ENCODE measurements around the gene FAM3A.

Gene FAM3A

GRCh38 chrX:154478728-154479622, 37.1 kb downstream of the FAM3A start, which contains the start of gene LAGE3:
TSS of gene LAGE3 (minus strand) at chrX:154479281. CDS start at chrX:154478915, 366 bp downstream.
- DNase-seq, result peak; percentile 85 to 93 (median 88)

- no peak for DNase-seq
These were observed 38.0 kb downstream of the FAM3A start for GRCh38 chrX:154477891-154478477.

- DNase-seq, result no peak
These were observed 39.2 kb downstream of the FAM3A start for GRCh38 chrX:154476821-154477220.

GRCh38 chrX:154473683-154474082, 42.3 kb downstream of the FAM3A start:
- no peak for DNase-seq

DNA sequence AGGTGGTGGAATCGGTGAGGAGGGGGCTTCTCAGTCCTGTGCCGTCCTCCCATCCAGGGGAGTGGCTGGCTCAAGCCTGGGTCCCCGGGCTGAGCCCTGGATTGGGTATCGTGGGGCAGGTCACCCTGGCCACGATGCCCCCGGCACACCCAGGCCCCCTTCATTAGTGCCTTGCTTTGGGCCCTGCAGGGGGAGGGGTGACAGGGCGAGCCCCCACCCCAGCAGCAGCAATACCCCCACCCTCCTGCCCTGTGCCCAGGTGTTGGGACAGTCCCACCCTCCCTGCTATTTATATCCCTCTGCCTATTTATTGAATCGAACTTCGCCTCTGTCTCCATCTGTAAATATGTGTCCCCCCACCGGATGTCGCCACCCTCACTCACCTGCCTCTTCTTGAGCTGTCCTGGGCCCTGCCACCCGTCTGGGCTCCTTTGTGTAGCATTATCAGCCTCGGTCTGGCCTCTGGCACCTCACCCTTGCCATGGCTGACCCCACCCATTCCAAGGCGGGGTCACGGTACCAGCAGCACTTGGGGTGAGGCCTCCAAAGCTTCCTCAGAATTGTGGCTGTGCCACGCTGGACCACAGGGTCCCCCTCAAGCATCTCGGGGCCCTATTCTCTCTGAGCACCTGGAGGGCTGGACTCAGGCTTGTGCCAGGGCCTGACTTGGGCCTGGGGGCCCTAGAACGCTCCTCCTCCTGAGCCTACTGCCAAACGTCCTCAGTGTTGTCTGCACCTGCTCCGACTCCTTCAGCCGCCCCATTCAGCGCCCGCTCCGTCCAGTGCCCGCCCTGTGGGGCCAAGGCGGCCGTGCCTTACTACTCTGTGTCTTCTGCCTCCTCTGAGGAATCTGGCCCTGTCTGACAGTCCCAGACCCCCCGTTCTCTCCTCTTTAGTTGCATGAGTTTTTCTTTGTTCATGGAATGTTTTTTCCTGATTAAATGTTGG, 43.1 kb downstream of the FAM3A start:
- no peak for DNase-seq

DNA sequence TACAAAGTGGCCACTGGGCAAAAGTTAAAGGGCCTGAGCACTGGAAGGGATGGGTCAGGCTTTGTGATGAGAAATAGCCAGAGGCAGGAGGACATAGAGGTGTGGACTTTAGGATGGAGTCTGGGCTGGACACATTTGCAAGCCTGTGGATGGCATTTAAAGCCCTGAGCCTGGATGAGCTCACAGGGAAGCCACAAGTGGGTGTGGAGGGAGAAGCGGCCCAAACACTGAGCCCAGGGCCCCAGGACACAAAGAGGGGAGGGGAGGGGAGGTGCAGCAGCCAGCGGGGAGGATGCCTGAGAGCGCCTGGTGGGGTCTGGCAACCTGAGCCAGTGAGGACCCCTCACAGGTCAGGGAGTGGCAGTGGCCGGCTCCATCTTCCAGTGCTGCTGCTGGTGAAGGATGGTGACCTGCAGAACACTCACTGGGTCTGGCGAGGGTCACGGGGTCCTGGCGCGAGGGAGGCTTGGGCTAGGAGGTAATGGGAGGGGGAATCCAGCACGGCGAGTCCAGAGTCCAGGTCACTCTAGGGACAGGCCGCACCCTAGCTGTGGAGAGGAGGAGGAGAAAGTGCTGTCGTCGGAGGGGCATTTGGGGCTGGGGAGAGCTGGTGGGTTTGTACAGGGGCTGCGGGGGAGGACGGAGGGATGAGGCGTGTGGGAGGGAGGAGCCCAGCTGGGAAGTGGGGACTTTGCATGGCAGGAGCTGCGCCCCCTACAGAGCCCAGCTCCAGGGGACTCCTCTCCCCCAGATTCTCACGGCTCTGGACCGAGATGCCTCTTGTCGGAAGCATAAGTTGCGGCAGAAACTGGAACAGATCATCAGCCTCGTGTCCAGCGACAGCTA, 44.0 kb downstream of the FAM3A start:
- no peak for DNase-seq

- DNase-seq, result no peak
These were observed 45.0 kb downstream of the FAM3A start for GRCh38 chrX:154470914-154471568.

DNA sequence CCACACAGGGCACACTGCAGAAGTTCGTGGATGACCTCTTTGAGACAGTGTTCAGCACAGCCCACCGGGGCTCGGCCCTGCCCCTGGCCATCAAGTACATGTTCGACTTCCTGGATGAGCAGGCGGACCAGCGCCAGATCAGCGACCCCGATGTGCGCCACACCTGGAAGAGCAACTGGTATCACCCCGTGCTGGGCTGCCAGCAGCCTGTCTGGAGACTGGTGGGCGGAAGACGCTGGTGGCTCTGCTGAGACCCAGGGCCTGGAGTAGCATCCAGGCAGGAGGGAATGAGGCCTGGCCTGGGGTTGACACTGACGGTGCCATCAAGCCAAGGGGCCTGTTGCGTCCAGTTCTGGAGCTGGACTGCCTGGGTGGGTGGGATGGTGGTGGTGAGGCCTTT, 45.6 kb downstream of the FAM3A start:
- no peak for DNase-seq

DNA sequence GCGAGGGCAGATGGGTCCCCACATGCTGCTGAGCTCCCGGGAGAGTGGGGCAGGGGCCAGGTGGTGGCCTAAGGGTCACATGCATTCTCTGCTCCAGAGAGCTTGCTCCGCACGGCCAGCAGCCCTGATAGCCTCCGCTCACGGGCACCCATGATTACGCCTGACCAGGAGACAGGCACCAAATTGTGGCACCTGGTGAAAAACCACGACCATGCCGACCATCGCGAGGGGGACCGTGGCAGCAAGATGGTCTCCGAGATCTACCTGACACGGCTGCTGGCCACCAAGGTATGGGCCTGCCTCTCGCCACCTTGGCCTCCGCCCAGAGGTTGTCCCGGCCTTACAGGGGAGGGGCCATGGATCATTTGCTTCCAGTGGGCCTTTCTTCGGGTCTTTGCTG, 46.2 kb downstream of the FAM3A start:
- DNase-seq, result no peak

DNA sequence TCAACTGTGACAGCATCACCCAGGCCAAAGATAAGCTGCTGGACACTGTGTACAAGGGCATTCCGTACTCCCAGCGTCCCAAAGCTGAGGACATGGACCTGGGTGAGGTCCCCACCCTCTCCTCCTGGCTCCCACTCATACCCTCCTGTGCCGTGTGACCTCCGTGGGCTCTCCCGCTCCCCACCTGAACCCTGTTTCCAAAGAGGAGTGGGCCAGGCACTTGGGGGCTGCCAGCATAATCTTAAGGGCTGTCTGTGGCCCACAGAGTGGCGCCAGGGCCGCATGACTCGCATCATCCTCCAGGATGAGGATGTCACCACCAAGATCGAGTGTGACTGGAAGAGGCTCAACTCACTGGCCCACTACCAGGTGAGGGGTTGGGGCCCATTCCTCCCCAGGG, 46.9 kb downstream of the FAM3A start:
- no peak for DNase-seq

GRCh38 chrX:154468217-154468616, 47.8 kb downstream of the FAM3A start:
- DNase-seq, result no peak

GRCh38 chrX:154467556-154467955, 48.5 kb downstream of the FAM3A start:
- no peak for DNase-seq

GRCh38 chrX:154466907-154467306, 49.1 kb downstream of the FAM3A start:
- DNase-seq, result no peak

DNA sequence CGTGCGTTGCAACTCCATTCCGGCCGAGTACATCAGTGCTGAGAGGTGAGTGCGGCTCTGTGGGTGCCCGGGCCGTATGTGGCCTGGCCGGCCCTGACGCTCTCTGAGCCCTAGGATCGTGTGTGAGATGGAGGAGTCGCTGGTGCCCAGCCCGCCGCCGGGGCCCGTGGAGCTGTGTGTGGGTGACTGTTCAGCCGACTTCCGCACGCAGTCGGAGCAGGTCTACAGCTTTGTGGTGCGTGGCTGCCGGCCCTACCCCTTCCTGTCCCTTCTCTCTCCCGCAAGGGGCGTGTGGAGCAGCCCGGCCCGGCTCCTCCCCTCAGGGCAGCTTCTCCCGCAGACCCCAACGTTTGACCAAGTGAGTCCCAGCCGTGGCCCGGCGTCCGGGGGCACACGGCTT, 50.0 kb downstream of the FAM3A start:
- no peak for DNase-seq

GRCh38 chrX:154465601-154466000, 50.4 kb downstream of the FAM3A start:
- DNase-seq, result no peak

DNA sequence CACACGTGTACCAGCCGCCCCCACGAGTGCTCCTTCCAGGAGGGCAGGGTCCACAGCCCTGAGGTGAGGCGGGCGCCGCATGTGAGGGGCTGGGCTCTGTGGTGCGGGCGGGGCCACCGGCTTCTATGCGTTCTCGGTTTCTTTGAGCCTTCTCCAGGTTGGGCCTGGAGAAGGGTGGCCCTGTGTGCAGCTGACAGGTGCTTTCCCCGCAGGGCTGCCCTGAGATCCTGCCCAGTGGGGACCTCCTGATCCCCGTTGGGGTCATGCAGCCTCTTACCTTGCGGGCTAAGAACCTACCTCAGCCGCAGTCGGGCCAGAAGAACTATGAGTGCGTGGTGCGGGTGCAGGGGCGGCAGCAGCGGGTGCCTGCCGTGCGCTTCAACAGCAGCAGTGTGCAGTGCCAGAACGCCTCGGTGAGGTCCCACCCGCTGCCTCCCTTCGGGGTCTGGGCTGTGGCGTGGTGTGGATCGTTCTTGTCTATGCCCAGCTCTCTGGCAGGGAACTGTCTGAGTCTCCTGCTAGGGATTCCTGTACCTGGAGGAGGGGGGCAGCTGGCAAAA, 51.1 kb downstream of the FAM3A start:
- DNase-seq, result no peak

GRCh38 chrX:154463611-154464220, 52.3 kb downstream of the FAM3A start:
- DNase-seq, result no peak

GRCh38 chrX:154462396-154462795, 53.6 kb downstream of the FAM3A start:
- no peak for DNase-seq

DNA sequence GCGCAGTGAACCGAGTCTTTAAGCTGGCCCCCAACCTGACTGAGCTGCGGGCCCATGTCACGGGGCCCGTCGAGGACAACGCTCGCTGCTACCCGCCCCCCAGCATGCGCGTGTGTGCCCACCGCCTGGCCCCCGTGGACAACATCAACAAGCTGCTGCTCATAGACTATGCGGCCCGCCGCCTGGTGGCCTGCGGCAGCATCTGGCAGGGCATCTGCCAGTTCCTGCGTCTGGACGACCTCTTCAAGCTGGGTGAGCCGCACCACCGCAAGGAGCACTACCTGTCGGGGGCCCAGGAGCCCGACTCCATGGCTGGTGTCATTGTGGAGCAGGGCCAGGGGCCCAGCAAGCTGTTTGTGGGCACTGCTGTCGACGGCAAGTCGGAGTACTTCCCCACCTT, 55.7 kb downstream of the FAM3A start:
- no peak for DNase-seq

DNA sequence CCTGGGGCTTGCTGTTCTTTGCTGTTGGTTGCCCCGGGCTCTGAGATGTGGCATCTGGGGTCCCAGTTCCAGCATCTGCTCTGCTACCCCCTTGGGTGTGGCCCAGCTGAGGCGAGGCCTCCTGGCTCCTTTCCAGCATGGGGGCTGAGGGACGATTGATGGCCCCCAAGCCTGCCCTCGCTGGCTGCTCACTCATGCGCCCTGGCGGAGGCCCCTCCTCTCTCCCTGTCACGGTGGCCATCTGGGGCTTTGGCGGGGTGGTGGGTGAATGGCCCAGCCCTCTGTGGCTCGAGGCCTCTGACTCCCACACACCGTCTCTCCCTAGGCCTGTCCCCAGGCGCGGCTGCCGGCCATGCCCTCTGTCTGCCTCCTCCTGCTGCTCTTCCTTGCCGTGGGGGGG, 56.2 kb downstream of the FAM3A start:
- no peak for DNase-seq

All from T-helper 2 cell (primary cell).